ENCODE results near the gene PSMD4. TPM values are rescaled to one million over a fixed set of nuclear protein-coding genes. Genes with fewer than 3 reads are reported as not detected.

Gene PSMD4
- total RNA-seq, 3 donors from 2014 or later: 336 to 368 (median 350) TPM

DNA sequence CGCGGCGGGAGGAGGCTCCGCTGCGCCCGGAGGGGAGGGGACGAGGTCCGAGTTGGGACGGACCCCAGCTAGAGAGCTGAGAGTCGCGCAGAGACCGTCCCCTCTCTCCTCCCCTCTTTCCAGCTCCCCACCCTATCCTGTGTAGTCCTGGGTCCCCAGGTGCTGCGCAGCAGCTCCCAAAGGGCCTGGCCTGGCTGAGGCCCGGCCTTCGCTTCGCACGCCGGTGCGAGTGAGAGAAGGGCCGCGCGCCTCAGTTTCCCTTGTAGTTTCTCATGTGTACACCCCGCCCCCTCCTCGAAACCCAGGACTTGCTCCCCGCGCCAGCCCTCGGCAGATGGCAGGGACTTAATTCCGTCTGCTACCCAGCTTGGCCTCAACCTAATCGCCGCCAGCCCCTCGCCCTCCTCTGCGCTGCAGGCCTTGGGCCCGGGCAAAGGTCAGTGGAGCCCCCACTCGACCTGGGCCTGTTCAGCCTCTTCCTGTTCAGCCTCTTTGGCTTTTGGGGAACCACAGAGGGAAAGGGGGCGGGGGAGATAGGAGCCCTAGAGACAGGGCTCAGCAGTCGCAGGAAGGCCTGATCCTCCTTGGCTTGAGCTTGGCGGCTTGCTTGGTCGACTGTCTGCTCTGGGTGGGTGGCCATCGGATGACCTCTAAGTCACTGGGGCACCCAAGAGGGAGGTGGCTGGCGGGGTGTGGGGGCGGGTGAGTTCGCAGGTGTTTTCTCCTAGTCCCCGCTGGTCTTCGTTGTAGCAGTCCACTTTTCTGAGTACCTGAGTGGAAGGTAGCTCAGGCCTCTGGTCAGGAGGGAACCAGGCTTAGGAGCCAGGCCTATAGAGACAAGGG is 28.6 kb downstream of the PSMD4 start:
- Mint-ChIP-seq H3K4me1 (ENCODE audit: low read depth) (peaks cover 25% of the 10 kb centered on the region), H3K9me3 (no peaks in the 10 kb centered on the region), H3K36me3 (ENCODE audit: insufficient read depth) (peaks cover 6% of the 10 kb centered on the region), H3K27me3 (ENCODE audit: low read depth) (no peaks in the 10 kb centered on the region), H3K4me3 (peak overlapping the region; percentile 92)
- ATAC-seq (no peak), DNase-seq (no peak)

DNA sequence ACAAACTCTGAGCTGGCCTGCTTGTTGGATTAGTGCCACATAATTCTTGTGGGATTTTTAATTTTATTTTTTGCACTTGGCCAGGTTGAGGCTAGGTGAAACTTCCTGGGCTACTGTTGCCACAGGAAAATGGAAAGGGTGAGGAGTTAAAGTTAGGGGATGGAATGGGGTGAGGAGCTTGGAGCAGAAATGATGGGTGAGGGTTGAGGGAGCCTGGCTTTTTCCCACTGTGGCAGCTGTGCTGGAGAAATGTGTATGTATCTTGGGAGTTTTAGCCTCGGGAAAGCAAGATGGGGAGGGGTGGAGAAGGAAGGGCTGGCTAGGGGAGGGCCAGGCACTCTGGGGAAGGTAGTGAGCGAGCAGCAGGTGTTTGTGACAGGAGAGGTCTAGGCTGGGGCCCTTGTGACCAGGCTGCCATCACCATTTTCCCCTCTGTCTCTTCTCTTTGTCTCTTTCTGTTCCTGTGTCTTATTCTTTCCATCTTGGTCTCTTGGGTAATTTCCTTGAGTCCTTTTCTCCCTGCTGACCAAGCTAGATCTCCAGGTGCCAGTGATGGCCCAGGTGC is 29.6 kb downstream of the PSMD4 start:
- ATAC-seq (no peak), DNase-seq (no peak)
- no peaks in the 10 kb centered on the region for H3K9me3 Mint-ChIP-seq
- H3K4me3 Mint-ChIP-seq: peak overlapping the region; percentile 92
- peaks cover 32% of the 10 kb centered on the region for H3K4me1 Mint-ChIP-seq (ENCODE audit: low read depth)
- no peaks in the 10 kb centered on the region for H3K27me3 Mint-ChIP-seq (ENCODE audit: low read depth)
- H3K36me3 Mint-ChIP-seq (ENCODE audit: insufficient read depth): peaks cover 16% of the 10 kb centered on the region

DNA sequence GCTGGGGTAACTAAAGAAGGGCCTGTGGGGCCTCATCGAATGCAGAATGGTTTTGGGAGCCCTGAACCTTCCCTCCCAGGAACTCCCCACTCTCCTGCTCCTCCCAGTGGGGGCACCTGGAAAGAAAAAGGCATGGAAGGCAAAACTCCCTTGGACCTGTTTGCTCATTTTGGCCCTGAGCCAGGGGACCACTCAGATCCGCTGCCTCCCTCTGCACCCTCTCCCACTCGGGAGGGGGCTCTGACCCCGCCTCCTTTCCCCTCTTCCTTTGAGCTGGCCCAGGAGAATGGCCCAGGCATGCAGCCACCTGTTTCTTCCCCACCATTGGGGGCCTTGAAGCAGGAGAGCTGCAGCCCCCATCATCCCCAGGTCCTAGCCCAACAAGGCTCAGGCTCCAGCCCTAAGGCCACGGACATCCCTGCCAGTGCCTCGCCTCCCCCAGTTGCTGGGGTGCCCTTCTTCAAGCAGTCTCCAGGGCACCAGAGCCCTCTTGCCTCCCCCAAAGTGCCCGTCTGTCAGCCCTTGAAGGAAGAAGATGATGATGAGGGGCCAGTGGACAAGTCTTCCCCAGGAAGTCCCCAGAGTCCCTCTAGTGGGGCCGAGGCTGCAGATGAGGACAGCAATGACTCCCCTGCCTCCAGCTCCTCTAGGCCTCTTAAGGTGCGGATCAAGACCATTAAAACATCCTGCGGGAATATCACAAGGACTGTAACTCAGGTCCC is 32.2 kb downstream of the PSMD4 start:
- Mint-ChIP-seq H3K4me3 (no peak overlapping the region), H3K36me3 (ENCODE audit: insufficient read depth) (peaks cover 20% of the 10 kb centered on the region), H3K27me3 (ENCODE audit: low read depth) (no peaks in the 10 kb centered on the region), H3K4me1 (ENCODE audit: low read depth) (peaks cover 29% of the 10 kb centered on the region), H3K9me3 (no peaks in the 10 kb centered on the region)
- ATAC-seq: no peak
- no peak for DNase-seq

DNA sequence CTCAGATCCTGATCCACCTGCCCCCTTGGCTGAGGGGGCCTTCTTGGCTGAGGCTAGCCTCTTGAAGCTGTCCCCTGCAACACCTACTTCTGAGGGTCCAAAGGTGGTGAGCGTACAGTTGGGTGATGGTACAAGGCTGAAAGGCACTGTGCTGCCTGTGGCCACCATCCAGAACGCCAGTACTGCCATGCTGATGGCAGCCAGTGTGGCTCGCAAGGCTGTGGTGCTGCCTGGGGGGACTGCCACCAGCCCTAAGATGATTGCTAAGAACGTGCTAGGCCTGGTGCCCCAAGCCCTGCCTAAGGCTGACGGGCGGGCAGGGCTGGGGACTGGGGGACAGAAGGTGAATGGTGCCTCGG is 32.8 kb downstream of the PSMD4 start:
- H3K4me1 Mint-ChIP-seq (ENCODE audit: low read depth): peaks cover 29% of the 10 kb centered on the region
- DNase-seq: no peak
- H3K9me3 Mint-ChIP-seq: no peaks in the 10 kb centered on the region
- H3K36me3 Mint-ChIP-seq (ENCODE audit: insufficient read depth): peaks cover 20% of the 10 kb centered on the region
- no peak overlapping the region for H3K4me3 Mint-ChIP-seq
- ATAC-seq: no peak
- no peaks in the 10 kb centered on the region for H3K27me3 Mint-ChIP-seq (ENCODE audit: low read depth)

DNA sequence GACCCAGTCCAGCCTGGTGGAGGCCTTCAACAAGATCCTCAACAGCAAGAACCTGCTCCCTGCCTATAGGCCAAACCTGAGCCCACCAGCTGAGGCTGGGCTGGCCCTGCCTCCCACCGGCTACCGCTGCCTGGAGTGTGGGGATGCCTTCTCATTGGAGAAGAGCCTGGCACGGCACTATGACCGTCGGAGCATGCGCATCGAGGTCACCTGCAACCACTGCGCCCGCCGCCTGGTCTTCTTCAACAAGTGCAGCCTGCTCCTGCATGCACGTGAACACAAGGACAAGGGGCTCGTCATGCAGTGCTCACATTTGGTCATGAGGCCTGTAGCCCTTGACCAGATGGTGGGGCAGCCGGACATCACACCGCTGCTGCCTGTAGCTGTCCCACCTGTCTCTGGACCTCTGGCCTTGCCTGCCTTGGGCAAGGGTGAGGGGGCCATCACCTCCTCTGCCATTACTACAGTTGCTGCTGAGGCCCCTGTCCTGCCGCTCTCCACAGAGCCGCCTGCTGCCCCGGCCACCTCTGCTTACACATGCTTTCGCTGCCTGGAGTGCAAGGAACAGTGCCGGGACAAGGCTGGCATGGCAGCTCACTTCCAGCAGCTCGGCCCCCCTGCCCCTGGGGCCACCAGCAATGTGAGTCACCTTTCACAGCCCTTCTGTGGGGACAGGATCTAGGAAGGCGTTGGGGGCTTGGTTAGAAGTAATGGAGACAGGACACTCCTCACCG is 33.4 kb downstream of the PSMD4 start:
- DNase-seq: no peak
- Mint-ChIP-seq H3K4me3 (no peak overlapping the region), H3K9me3 (no peaks in the 10 kb centered on the region), H3K4me1 (ENCODE audit: low read depth) (peaks cover 29% of the 10 kb centered on the region), H3K36me3 (ENCODE audit: insufficient read depth) (peaks cover 24% of the 10 kb centered on the region), H3K27me3 (ENCODE audit: low read depth) (no peaks in the 10 kb centered on the region)
- no peak for ATAC-seq

DNA sequence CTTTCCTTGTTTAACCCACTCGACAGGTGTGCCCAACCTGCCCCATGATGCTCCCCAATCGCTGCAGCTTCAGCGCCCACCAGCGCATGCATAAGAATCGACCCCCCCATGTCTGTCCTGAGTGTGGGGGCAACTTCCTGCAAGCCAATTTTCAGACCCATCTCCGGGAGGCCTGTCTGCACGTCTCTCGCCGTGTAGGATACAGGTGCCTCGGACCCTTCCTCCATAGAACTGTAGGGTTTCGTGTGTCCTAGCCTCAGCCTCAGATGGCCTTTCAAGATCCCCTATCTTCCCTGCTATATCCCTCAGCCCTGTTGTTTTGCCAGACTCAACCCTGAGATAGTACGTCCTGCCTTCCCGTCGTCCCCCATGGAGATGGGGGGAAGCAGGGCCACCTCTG is 34.0 kb downstream of the PSMD4 start:
- peak overlapping the region; percentile 11 for H3K4me3 Mint-ChIP-seq
- no peak for ATAC-seq
- peaks cover 24% of the 10 kb centered on the region for H3K4me1 Mint-ChIP-seq (ENCODE audit: low read depth)
- no peak for DNase-seq
- H3K27me3 Mint-ChIP-seq (ENCODE audit: low read depth): no peaks in the 10 kb centered on the region
- no peaks in the 10 kb centered on the region for H3K9me3 Mint-ChIP-seq
- peaks cover 27% of the 10 kb centered on the region for H3K36me3 Mint-ChIP-seq (ENCODE audit: insufficient read depth)

DNA sequence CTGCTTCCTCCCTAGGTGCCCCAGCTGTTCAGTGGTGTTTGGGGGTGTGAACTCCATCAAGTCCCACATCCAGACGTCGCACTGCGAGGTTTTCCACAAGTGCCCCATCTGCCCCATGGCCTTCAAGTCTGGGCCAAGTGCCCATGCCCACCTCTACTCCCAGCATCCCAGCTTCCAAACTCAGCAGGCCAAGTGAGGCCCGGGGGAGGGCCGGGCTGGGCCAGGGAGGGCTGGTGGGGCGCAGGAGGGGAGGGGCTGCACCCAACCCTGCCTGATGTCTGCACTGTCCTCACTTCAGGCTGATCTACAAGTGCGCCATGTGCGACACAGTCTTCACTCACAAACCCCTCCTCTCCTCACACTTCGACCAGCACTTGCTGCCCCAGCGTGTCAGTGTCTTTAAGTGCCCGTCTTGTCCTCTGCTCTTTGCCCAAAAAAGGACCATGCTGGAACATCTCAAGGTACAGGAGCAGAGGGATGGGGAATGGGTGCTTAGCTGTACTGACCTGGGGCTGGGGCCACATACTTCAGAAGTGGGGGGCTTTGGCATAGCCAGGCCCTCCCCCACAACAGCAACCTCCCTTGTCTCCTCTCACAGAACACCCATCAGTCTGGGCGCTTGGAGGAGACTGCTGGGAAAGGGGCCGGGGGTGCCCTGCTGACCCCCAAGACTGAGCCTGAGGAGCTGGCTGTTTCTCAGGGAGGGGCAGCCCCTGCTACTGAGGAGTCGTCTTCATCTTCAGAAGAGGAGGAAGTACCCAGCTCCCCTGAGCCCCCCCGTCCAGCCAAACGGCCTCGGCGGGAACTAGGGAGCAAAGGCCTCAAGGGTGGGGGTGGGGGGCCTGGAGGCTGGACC is 34.8 kb downstream of the PSMD4 start:
- Mint-ChIP-seq H3K4me1 (ENCODE audit: low read depth) (peaks cover 16% of the 10 kb centered on the region), H3K4me3 (peak overlapping the region; percentile 11), H3K36me3 (ENCODE audit: insufficient read depth) (peaks cover 33% of the 10 kb centered on the region), H3K9me3 (no peaks in the 10 kb centered on the region), H3K27me3 (ENCODE audit: low read depth) (no peaks in the 10 kb centered on the region)
- ATAC-seq: no peak
- DNase-seq: no peak

DNA sequence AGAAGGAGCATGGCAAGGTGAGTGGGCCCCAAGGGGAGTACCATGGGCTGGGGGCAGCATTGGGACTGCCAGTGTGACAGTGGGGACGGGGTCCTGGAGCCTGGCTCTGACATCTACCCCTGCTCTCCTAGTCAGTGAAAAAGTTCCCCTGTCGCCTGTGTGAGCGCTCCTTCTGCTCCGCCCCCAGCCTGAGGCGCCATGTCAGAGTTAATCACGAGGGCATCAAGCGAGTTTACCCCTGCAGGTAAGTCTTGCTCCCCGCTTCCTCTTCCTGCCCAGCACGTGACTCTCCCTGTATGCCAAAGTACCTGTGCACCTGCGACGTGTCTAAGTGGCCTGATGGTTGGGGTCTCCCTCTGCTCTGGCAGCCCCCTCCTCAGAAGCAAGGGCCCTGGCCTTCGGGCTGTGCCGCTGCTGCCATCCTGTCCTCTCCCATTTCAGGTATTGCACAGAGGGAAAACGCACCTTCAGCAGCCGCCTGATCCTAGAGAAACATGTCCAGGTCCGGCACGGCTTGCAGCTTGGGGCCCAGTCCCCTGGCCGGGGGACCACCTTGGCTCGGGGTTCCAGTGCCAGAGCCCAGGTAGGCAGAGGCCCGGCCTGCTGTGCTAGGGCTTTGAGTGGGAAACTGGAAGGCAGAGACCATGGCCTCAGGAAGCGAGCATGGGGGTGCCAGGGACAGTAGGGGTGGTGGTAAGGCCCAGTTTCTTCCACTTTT is 35.6 kb downstream of the PSMD4 start:
- H3K36me3 Mint-ChIP-seq (ENCODE audit: insufficient read depth): peaks cover 34% of the 10 kb centered on the region

DNA sequence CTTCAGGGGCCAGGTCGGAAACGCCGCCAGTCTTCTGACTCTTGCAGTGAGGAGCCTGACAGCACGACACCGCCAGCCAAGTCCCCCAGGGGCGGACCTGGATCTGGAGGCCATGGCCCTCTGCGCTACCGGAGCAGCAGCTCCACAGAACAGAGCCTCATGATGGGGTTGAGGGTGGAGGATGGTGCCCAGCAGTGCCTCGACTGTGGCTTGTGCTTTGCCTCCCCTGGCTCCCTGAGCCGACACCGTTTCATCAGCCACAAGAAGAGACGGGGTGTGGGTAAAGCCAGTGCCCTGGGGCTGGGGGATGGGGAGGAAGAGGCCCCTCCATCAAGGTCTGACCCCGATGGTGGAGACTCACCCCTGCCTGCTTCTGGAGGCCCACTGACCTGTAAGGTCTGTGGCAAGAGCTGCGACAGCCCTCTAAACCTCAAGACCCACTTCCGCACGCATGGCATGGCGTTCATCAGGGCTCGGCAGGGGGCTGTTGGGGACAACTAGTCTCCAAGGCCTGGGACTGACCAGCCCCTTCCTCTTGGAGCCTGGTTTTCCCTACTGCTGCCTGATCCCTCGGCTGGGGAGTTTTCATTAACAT is 36.3 kb downstream of the PSMD4 start:
- no peak overlapping the region for H3K4me3 Mint-ChIP-seq
- no peaks in the 10 kb centered on the region for H3K27me3 Mint-ChIP-seq (ENCODE audit: low read depth)
- no peak for DNase-seq
- H3K36me3 Mint-ChIP-seq (ENCODE audit: insufficient read depth): peaks cover 34% of the 10 kb centered on the region
- no peaks in the 10 kb centered on the region for H3K9me3 Mint-ChIP-seq
- no peak for ATAC-seq
- peaks cover 10% of the 10 kb centered on the region for H3K4me1 Mint-ChIP-seq (ENCODE audit: low read depth)

More for the DNA sequence above, 35.6 kb downstream of the PSMD4 start:
- Mint-ChIP-seq H3K9me3 (no peaks in the 10 kb centered on the region), H3K4me1 (ENCODE audit: low read depth) (peaks cover 10% of the 10 kb centered on the region), H3K27me3 (ENCODE audit: low read depth) (no peaks in the 10 kb centered on the region), H3K4me3 (no peak overlapping the region)
- ATAC-seq (no peak), DNase-seq (no peak)

DNA sequence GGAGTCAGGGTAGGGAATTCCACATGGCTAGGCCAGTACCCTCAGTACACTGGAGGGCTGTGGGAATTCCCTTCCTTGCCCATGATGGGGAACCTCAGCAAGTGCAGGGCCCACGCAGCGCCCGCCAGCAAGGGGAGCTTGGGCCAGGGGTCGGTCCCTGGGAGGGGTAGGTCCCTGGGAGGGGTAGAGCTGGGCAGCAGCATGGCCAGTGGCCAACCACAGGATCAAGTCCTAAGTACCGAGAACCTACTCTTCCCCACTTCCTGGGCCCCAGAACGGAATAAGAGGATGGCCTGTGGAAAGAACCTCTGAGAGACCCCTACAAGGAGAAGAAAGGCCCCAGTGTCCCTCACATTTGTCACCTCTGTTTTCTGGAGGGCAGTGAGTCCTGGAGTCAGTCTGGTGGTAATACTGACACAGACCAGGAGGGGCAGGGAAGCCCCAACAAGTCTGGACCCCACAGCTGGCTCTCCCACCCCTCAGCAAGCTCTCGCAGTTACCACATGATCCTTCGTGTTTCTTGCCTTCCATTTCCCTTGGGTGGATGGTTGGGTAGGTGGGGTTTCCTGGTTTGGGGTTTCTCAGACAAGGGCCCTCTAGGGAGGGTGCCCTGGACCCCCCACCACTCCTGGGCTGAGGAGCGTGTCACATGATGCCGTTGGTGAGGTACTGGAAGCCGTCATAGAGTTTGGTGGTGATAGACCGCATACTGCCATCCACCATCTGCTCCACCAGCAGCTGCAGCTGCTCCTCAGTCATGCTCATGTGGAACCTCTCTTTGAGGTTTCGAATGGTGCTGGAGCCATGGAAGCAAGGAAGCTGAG is 37.9 kb downstream of the PSMD4 start:
- Mint-ChIP-seq H3K4me1 (ENCODE audit: low read depth) (peaks cover 10% of the 10 kb centered on the region), H3K9me3 (no peaks in the 10 kb centered on the region), H3K36me3 (ENCODE audit: insufficient read depth) (peaks cover 29% of the 10 kb centered on the region), H3K27me3 (ENCODE audit: low read depth) (no peaks in the 10 kb centered on the region), H3K4me3 (no peak overlapping the region)
- ATAC-seq: no peak
- no peak for DNase-seq

DNA sequence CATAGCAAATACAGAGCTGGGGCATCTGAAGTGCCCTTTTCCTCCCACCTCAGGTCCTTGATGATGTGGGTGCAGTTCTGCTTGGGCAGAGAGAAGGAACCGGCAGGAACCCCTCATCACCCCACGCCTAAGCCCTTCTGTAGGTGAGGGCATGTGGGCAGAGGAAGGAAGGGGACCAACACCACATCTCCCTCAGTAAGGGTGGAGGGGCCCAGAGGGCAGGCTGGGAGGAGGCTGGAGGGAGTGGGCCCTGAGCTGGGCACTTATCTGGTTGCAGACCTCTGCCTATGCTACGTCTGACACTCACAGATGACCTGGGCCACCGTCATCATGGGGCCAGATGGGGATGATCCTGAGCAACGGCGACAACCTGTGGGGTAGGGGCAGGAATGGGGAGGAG is 38.6 kb downstream of the PSMD4 start:
- no peaks in the 10 kb centered on the region for H3K9me3 Mint-ChIP-seq
- DNase-seq (no peak), ATAC-seq (peak; percentile 9 to 11)
- peaks cover 30% of the 10 kb centered on the region for H3K36me3 Mint-ChIP-seq (ENCODE audit: insufficient read depth)
- peaks cover 10% of the 10 kb centered on the region for H3K4me1 Mint-ChIP-seq (ENCODE audit: low read depth)
- no peak overlapping the region for H3K4me3 Mint-ChIP-seq
- no peaks in the 10 kb centered on the region for H3K27me3 Mint-ChIP-seq (ENCODE audit: low read depth)

DNA sequence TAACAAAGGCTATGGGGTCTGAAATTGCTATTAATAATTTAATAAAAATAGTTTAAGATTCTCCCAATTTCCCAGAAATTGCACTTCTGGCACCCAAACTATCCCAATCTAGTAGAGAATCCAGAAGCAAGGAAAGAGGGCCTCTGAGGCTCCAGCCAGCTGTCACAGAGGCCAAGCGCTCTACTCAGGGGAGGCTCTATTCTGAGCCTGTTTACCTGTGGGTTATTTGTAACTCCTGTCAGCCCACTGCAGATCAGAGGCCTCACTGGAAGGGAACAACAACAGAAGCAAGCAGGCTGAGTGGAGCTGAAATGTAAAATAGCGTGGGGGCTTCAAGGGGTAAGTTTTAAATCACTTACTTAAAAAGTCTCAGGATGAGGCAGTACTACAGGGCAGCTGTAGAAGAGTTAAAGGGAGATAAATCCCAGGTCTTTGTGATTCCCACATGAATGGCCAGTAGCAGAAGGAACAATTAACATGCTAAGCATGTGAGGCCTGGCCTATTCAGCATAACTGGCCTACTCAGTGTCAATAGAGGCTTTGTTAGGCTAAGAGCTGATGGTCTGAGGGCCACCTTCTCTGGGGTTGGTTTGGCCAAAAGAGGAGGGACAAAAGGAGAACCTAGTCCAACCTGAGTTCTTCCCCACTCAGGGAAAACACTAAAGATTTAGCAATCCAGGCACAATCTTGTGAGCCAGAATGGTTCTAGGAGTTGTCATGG is 40.4 kb downstream of the PSMD4 start:
- H3K27me3 Mint-ChIP-seq (ENCODE audit: low read depth): no peaks in the 10 kb centered on the region
- H3K36me3 Mint-ChIP-seq (ENCODE audit: insufficient read depth): peaks cover 36% of the 10 kb centered on the region
- H3K4me3 Mint-ChIP-seq: no peak overlapping the region
- H3K9me3 Mint-ChIP-seq: no peaks in the 10 kb centered on the region
- H3K4me1 Mint-ChIP-seq (ENCODE audit: low read depth): no peaks in the 10 kb centered on the region
- DNase-seq: no peak
- ATAC-seq: no peak

All from activated T-cell treated with anti-CD3 and anti-CD28 coated beads, Interleukin-2, amount 50 U/mL, for 4 hours (primary cell).